GM19239 (cell line): ENCODE results near the gene TAOK2.

Source experiments
- DNase-seq: peaks from one replicate; pipeline ENCODE4 v3.0.0; 2011; ENCODE audit warnings: low spot score; ENCODE audit not compliant: insufficient read length
- FAIRE-seq: peaks from 2 replicates; lab custom pipeline; 2011; peaks lifted over from hg19 to GRCh38; lab: Jason Lieb, UNC

The TAOK2 gene

DNA sequence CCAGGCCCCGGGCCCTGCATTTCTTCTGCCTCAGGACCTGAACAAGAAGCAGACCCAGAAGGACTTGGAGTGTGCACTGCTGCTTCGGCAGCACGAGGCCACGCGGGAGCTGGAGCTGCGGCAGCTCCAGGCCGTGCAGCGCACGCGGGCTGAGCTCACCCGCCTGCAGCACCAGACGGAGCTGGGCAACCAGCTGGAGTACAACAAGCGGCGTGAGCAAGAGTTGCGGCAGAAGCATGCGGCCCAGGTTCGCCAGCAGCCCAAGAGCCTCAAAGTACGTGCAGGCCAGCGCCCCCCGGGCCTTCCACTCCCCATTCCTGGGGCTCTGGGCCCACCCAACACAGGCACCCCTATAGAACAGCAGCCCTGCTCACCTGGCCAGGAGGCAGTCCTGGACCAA lies 12.6 kb downstream of the TAOK2 start:
- FAIRE-seq (no peak), DNase-seq (no peak)

DNA sequence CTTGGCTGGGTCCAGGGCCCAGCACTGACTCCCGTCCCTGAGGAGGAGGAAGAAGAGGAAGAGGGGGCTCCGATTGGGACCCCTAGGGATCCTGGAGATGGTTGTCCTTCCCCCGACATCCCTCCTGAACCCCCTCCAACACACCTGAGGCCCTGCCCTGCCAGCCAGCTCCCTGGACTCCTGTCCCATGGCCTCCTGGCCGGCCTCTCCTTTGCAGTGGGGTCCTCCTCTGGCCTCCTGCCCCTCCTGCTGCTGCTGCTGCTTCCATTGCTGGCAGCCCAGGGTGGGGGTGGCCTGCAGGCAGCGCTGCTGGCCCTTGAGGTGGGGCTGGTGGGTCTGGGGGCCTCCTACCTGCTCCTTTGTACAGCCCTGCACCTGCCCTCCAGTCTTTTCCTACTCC lies 13.3 kb downstream of the TAOK2 start:
- no peak for DNase-seq
- no peak for FAIRE-seq

DNA sequence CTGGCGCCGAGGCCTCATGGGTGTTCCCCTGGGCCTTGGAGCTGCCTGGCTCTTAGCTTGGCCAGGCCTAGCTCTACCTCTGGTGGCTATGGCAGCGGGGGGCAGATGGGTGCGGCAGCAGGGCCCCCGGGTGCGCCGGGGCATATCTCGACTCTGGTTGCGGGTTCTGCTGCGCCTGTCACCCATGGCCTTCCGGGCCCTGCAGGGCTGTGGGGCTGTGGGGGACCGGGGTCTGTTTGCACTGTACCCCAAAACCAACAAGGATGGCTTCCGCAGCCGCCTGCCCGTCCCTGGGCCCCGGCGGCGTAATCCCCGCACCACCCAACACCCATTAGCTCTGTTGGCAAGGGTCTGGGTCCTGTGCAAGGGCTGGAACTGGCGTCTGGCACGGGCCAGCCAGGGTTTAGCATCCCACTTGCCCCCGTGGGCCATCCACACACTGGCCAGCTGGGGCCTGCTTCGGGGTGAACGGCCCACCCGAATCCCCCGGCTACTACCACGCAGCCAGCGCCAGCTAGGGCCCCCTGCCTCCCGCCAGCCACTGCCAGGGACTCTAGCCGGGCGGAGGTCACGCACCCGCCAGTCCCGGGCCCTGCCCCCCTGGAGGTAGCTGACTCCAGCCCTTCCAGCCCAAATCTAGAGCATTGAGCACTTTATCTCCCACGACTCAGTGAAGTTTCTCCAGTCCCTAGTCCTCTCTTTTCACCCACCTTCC lies 13.9 kb downstream of the TAOK2 start:
- FAIRE-seq, result no peak

DNA sequence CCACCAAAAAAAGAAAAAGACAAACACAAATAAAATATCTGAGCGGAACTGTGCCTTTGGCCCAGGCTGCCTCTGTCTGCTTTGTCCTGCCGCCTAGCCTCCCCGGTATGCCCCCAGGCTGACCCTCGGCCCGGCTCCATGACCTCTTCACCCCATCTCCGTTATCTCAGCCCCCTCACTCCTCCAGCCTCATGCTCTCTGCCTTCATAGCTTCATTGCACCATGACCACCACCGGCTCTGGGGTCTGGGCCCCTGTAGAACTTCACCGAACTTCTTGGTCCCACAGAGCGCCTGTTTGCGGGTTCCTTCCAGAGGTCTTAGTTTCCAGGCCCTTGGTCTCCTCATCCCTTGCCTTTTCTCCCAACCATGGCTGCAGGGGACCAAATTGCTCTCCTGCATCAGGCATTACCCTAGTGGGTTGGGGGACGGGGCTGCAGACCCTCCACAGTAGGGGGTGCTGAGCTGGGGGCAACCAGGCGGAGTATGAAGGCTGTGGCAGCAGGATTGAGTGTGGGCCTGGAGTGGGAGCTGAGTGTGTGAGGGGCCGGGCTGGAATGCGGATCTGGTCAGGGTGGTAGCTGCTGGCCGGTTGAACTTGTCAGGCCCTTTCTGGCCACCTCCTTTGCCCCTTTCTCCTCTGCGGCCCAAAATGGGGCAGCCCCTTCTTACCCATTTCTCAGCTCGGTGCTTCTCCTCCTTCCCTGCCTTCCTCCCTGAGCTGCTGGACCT lies 14.8 kb downstream of the TAOK2 start:
- DNase-seq (no peak), FAIRE-seq (no peak)

More for the DNA sequence above, 13.9 kb downstream of the TAOK2 start:
- DNase-seq, result no peak

DNA sequence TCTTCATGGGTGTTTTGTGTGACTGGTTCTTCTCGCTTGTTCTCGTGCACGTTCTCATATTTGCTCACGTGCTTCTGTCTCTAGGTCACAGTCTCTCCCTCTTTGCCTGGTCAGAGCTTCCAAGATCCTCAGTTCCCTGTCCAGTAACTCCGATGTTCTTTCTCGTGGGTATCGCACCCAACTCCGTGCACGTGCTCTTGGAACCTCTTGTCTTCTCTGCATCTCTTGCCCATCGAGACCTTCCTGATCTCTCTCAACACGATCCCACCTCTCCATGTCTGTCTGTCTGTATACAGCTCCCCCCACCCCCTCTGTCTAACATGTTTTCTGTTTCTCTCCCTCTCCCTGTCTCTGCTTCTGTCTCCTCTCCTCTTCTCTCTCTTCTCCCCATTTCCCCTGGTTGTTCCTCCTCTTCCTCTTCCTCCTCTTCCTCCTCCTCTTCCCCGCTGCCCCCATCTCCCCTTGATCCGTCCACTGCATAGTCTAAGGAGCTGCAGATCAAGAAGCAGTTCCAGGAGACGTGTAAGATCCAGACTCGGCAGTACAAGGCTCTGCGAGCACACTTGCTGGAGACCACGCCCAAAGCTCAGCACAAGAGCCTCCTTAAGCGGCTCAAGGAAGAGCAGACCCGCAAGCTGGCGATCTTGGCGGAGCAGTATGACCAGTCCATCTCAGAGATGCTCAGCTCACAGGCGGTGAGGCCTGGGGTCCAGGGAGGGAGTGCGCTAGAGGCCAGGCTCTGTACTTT lies 15.6 kb downstream of the TAOK2 start:
- no peak for FAIRE-seq
- no peak for DNase-seq

DNA sequence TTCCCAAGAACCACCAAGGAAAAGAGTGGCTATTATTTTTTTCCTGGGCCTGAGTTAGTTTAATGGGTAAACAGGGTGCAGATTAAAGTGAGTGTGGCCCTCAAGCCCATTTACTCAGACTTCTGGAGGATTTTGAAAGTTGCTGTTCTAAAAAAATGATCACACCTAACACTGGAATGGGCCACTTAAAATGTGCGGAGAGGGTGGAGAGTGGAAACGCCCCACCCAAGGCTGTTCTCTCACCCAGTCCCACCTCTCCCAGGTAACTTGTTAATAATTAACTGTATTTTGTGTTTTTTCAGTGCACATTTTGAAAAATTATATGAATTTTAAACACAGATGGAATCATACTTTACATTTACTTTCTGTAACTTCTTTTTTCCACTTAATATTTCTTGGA lies 16.4 kb downstream of the TAOK2 start:
- DNase-seq (no peak), FAIRE-seq (no peak)

DNA sequence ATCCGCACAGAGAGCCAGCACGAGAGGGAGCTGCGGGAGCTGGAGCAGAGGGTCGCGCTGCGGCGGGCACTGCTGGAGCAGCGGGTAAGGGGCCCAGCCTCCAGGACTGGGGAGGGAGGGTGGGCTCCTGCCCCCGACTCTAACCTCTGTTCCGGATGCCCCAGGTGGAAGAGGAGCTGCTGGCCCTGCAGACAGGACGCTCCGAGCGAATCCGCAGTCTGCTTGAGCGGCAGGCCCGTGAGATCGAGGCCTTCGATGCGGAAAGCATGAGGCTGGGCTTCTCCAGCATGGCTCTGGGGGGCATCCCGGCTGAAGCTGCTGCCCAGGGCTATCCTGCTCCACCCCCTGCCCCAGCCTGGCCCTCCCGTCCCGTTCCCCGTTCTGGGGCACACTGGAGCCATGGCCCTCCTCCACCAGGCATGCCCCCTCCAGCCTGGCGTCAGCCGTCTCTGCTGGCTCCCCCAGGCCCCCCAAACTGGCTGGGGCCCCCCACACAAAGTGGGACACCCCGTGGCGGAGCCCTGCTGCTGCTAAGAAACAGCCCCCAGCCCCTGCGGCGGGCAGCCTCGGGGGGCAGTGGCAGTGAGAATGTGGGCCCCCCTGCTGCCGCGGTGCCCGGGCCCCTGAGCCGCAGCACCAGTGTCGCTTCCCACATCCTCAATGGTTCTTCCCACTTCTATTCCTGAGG lies 17.4 kb downstream of the TAOK2 start:
- no peak for DNase-seq
- FAIRE-seq, result no peak

DNA sequence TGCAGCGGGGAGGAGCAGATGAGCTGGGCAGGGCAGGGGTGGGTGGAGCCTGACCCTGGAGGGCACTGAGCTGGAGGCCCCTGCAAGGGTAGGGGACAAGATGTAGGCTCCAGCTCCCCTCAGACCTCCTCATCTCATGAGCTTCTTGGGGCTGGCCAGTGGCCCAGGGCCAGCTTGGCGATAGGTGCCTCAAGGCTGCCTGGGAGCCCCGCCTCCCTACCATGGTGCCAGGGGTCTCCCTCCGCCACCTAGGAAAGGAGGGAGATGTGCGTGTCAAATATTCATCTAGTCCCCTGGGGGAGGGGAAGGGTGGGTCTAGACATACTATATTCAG lies 17.9 kb downstream of the TAOK2 start:
- DNase-seq, result no peak
- no peak for FAIRE-seq

DNA sequence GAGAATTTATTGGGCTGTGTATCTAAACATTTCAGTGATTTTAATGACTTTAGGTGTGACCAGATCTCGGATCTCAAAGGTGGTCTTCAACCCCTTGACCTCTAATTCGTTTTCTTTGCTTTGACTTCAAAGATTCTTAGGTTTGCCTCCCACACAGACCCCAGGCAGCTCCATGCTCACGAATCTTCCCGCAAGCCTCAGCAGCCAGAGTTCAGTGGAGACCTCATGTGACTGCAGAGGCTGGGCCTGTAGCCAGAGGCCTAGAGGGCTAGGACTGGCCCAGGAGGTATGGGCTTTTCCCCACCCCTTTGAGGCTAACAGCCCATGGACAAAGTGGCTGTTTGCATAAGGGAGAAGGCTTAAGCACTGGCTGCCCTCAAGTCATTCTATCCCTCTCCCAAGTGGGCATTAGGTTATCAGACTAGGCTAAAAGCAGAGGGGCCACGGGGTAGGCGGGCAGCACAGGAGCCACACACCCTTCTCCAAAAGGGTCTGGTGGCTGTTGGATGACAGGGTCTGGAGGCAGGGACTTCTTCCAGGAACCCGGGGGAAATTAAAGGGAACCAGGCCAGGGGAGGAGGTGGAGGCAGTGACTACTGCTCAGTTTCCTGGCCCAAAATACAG lies 18.8 kb downstream of the TAOK2 start:
- DNase-seq (no peak), FAIRE-seq (no peak)

DNA sequence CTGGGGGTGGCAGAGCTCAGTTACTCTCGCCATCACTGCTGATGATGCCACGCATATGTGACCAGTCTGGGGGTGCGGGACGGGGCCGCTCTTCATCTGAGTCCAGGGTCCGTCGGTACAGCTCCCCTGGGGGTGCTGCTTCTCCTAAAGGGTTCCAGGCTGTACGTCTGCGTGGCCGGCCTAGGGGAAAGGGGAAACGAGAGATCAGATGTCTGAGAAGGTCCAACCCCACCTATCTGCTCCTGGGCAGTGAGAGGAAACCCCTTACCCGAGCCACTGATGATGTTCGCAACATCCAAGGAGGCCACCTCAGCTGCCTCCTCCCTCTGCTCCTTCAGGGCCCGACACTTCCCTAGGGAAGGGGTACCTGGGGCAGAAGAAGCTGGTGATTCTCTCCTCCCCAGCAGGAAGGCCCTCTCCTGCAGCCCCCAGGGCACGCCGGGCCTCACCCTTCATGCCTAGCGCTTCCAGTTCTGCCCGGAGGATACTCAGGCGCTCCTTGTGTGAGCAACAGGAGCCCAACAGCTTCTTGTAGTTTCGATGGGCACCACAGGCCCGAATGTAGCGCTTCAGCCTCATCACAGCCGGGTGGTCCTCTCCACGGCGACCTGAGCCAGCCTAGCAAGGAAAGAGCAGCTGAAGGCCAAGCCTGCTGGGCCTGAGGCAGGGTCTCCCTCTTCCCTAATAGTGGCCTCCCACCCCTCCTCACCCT lies 19.7 kb downstream of the TAOK2 start:
- FAIRE-seq (no peak), DNase-seq (no peak)

DNA sequence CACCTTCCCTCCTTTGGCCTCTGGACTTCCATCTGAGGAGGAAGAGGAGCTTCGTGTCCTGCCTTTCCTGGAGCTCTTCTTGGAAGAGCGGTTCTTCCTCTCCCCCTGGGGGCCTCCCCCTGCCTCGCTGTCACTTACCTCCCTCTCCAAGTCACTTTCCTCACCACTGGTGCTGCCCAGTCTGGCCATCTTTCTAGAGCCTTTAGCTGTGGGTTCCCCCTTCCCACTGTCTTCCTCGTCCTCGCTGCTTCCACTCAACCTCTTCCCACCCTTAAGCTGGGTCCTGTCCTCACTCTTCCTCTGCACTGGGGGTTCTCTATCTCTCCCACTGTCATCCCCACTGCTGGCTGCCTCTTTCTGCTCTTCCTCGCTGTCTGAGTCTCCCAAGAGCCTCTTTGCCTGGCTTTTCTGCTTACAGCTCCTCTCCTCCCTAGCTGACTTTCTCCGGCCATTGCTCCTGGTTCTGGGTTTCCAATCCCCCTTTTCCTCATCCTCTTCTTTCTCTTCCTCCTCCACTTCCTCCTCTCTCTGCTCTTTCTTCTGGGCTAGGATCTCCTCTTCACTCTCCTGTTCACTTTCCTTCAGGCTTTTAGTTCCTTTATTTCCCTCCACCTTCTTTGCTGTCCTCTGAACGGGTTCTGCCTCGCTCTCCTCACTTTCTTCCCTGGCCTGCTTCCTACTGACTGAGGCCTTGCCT lies 20.4 kb downstream of the TAOK2 start:
- DNase-seq, result no peak
- FAIRE-seq, result no peak

DNA sequence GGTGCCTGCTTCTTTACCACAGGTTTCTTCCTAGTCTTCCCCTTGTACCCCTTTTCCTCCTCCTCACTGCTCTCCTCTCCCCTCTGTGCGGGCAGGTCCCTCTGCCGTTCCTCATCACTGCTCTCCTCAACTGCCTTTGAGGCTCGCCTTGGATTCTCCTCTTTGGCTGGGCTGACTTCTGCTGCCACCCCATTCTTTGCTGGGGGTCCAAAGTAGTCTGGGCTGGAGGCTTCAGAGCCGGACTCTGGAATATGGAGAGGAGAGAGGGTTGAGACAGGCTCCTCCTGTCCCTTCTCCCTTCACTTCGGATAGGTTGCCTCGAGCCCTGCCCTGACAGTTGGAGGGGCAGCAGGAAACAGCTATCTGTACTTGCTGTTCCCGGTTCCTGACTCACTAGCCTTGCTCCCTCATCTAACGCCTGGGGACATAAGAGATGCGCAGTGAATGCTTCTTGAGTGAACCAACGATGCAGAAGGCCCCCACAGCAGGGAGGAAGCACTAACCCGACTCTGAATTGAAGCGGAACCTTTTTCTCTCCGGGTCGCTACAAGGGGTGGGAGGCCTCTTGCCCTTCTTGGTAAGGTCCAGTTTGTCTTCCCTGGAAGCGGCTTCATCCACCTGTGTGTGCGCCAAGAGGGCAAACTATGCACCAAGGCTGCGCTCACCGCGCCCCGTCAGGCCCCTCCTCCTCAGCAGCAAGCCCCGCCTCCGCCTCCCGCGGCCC lies 21.1 kb downstream of the TAOK2 start:
- DNase-seq (no peak), FAIRE-seq (no peak)

DNA sequence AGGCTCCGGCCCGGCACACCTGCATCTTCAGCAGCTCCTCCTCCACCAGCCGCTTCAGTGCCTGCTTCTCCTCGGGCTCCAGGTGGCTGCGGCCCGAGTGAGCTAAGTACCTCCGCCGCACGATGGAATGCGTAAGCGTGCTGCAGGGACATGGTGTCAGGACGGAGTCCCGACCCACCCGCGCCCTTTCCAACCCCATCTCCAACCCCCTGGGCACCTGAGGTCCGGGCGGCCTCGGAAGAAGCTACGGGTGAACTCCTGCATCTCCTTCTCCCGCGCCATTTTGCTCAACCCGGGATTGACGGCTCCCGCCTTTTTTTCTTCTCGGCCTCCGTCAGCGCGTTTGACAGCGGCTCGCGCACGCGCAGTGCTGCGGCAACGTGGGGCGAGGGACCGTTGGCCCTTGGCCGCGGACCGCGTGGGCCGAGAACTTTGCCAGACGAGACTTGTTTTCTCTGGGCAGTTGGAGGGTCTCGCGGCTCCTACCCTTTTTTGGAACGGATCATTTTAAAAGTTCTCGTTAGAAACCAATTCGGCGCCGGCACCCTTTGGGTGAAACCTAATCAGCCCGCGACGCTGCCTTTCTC lies 21.7 kb downstream of the TAOK2 start, which contains the start of gene HIRIP3:
Gene HIRIP3, minus strand, starts transcription at position 294 of the 587 bp plus-strand sequence. Its CDS starts 12 bp downstream, at position 282.
- peak; percentile 93 for DNase-seq
- FAIRE-seq, result no peak

DNA sequence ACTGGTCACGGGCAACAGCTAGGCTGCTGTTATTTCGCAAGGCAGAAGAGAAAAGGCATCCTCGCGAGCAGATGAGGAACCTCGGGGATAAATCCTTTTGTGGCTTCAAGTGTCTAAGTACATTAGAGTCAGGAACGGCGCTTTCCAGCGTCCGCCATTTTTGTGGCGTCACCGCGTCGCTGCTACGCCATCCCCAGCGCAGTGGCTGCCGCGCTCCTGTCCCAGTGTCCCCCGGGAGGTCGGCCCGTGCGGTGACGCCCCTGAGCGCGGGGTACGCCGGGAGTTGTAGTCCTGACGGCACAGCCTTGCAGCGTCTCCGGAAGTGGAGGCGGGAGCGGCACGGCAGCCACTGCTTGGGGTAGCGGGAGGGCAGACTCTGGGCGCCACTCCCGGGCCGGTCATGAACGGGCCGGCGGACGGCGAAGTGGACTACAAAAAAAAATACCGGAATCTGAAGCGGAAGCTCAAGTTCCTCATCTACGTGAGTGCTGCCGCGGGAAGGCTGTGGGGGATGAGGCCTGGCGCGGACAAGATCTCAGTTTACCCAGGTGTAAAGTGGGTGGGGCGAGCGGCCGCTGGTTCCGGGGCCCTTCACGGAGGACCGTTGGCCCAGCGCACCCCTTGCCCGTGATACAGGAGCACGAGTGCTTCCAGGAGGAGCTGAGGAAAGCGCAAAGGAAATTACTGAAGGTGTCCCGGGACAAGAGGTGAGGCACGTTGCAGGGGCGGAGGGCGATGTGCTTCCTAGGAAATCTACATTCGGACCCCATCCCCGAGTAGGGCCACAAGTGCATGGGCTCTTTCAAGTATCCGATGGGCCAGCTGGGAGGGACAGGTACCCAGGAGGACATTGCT lies 22.5 kb downstream of the TAOK2 start, which contains the start of gene INO80E:
Gene INO80E, plus strand, starts transcription at position 331 of the 855 bp plus-strand sequence. Its CDS starts 70 bp downstream, at position 401.
- DNase-seq, result peak; percentile 99
- peak; percentile 95 for FAIRE-seq

DNA sequence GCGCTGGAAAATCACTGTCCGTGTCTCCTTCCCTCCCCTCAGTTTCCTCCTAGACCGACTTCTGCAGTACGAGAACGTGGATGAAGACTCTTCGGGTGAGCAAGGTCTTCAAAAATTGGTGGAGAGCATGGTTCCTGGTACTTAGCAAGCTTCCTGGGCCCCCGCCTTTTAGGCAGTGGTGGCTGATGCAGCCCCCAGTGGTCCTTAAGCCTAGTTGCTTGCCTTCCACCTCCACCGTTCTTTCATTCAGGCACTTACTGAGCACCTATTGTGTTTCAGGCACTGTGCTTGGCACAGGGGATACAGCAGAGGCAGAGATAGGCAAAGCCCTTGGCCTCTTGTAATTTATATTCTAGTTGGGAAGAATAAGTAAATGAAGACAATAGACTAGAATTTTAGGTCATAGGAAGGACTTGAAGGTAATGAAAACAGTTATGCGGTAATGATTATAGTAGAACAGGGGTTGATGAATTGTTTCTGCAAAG lies 23.1 kb downstream of the TAOK2 start:
- FAIRE-seq (no peak), DNase-seq (no peak)

DNA sequence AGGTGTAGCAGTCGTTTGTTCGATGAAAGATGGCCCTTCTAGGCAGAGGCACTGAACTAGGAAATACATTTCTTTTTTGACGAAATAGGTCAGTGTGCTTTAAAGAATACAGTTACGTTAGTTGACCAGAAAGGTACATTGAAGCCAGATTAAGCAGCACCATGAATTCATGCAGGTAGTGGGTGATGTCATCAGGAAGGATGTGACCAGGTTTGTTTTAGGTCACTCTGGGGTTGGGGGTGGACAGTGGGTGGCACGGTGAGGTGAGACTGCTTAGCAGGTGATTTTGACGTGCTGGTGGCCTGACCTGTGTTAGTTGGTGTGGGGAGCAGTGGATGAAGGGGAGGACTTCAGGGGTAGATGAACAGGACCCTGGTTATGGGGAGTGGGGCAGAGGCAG lies 25.9 kb downstream of the TAOK2 start:
- FAIRE-seq (no peak), DNase-seq (no peak)
